Measurements from ENCODE around the gene RPH3AL.
"Not testable (repeated sequence)": the region's sequence is repeated elsewhere in the genome, so short reads cannot be mapped to it uniquely, and the experiment has no call there.

Gene RPH3AL

DNA sequence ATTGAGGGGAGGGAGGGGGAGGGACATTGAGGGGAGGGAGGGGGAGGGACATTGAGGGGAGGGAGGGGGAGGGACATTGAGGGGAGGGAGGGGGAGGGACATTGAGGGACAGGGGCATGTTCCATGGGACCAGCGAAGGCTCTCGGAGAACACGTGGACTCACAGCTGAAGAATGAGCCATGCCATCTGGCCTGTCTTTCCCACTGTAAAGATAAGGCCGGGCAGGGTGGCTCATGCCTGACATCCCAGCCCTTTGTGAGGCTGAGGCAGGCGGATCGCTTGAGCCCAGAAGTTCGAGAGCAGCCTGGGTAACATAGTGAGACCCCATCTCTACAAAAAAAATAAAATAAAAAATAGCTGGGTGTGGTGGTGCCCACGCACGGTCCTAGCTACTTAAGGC lies 32.5 kb downstream of the RPH3AL start:
- DNase-seq (ENCODE audit: low read depth, low spot score): no peak

DNA sequence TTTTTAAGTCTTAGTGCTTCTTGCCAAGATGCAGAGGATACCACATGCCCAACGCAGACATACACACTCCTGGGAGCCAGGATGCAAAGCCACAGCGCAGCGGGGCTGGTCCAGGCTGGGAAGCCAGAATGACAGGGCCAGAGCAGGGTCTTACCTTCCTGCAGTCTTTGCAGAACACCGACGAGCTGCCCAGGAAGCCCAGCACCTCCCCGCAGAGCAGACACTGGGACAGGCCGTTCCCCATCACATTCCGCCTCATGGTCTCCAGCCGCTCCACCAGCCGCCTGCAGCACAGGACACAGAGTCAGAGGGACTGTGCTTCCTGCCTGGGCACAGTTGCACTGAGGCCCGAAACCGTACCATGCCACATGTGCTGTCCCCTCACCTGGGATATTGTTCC lies 33.3 kb downstream of the RPH3AL start:
- no peak for DNase-seq (ENCODE audit: low read depth, low spot score)

DNA sequence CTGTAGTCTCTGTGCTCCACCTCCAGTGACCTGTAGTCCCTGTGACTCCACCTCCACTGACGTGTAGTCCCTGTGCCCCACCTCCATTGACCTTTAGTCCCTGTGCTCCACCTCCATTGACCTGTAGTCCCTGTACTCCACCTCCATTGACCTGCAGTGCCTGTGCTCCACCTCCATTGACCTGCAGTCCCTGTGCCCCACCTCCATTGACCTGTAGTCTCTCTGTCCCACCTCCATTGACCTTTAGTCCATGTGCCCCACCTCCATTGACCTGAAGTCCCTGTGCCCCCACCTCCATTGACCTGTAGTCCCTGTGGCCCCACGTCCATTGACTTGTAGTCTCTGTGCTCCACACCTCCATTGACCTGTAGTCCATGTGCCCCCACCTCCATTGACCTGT lies 35.5 kb downstream of the RPH3AL start:
- DNase-seq (ENCODE audit: low read depth, low spot score): not testable (repeated sequence)

DNA sequence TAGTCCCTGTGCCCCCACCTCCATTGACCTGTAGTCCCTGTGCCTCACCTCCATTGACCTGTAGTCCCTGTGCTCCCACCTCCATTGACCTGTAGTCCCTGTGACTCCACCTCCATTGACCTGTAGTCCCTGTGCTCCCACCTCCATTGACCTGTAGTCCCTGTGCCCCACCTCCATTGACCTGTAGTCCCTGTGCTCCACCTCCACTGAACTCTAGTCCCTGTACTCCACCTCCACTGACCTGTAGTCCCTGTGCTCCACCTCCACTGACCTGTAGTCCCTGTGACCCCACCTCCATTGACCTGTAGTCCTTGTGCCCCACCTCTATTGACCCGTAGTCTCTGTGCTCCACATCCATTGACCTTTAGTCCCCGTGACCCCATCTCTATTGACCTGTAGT lies 37.2 kb downstream of the RPH3AL start:
- DNase-seq (ENCODE audit: low read depth, low spot score): not testable (repeated sequence)

DNA sequence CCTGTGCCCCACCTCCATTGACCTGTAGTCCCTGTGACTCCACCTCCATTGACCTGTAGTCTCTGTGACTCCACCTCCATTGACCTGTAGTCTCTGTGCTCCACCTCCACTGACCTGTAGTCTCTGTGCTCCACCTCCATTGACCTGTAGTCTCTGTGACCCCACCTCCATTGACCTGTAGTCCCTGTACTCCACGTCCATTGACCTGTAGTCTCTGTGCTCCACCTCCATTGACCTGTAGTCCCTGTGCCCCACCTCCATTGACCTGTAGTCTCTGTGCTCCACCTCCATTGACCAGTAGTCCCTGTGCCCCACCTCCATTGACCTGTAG lies 38.0 kb downstream of the RPH3AL start:
- DNase-seq (ENCODE audit: low read depth, low spot score): not testable (repeated sequence)

DNA sequence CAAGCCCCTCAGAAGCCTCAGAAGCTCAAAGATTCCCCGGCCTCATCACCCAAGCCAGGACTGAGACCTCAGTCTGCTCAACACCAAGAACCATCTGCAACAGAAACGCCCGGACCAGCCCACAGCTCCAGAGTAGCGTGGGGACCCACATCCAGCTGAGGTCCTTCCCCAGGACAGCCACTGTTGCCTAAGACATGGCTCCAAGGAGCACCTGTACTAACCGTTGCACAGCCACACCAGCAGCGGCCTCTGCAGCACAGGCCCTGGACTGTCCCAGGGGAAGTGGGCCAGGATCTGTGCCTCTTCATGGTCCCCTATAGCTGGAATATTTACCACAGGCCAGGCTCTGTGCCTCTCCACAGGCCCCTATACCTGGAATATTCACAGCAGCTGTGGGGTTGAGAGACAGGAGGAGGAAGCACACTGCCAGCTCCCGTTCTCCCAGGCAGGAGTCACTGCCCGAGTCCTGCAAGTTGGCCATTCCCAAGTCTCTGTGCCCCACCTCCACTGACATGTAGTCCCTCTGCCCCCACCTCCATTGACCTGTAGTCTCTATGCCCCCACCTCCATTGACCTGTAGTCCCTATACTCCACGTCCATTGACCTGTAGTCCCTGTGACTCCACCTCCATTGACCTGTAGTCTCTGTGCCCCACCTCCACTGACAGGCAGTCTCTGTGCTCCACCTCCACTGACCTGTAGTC lies 38.5 kb downstream of the RPH3AL start:
- no peak for DNase-seq (ENCODE audit: low read depth, low spot score)

DNA sequence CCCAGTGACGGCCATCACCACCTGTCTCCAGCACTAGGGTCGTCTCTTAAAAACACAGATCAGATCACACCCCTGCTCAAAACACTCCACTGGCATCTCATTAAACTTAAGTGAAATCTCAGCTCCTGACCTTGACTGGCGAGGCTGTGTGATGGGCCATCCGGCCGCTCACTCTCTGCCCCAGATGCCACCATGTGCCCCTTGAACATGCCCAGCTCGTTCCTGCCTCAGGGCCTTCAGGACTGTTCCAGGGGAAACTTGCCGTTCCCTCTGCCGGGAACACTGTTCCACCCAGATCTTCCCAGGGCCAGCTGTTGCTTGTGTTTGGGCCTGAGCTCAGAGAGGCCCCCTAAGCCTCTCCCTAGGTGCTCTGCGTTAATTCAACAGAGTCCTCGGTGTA lies 39.4 kb downstream of the RPH3AL start:
- no peak for DNase-seq (ENCODE audit: low read depth, low spot score)

DNA sequence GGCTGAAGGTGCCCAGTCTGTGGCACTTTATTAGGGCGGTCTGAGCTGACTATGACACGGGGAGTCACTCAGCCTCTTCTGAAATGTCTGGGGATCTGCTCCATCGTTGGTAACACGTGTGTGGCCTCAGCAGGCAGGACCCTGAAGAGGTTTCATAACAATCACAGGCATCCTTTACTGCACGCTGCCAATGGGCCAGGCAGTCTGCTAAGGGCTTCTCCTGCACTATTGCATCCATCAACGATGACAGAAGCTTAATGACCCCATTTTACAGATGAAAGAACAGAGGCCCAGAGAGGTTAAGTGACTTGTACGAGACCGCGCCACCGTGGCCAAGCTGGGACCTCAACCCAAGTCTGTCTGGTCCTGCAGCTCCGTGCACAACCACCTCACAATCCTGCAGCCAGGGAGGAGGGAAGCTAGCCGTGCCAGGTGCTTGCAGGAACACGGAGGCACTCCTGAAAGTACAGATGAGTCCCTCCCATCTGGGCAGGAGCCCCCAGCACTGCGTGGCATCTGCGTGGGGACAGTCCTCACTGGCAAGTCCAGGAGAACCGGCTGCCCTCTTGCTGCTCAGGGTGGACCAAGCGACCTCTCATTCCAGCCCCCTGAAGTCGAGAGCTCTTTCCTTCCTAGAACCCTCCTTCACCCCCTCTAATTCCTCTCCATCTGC lies 40.0 kb downstream of the RPH3AL start:
- DNase-seq (ENCODE audit: low read depth, low spot score): no peak

DNA sequence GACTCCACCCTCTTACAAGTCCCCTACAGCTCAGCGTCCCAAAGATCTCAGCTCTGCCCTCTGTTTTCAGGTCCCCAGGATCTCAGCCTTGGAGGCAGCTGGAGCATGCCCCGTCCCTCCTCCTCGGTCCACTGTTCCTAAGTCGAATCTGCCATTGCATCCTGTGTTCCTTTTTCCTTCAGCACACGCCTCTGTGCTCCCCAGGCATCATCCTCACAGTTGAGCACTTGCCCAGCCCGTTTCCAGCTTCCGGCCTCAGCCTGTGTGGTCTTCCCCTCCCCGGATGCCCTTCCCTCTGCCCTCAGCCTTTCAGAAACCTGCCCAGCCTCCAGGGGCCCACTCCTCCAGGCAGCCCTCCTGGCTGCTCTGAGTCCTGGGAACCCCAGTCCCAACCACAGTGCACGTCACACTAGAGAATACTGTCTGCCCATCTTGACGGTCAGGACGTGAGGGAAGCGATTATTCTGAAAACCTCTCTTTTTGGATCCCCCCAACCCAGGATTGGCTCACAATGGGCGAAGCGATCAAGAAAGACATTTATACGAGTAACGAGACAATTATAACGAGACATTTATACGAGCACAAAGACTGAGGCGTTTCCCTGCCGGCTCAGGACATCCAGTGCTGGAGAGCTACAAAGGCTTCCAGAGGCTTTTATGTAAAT lies 41.4 kb downstream of the RPH3AL start:
- DNase-seq (ENCODE audit: low read depth, low spot score): no peak

DNA sequence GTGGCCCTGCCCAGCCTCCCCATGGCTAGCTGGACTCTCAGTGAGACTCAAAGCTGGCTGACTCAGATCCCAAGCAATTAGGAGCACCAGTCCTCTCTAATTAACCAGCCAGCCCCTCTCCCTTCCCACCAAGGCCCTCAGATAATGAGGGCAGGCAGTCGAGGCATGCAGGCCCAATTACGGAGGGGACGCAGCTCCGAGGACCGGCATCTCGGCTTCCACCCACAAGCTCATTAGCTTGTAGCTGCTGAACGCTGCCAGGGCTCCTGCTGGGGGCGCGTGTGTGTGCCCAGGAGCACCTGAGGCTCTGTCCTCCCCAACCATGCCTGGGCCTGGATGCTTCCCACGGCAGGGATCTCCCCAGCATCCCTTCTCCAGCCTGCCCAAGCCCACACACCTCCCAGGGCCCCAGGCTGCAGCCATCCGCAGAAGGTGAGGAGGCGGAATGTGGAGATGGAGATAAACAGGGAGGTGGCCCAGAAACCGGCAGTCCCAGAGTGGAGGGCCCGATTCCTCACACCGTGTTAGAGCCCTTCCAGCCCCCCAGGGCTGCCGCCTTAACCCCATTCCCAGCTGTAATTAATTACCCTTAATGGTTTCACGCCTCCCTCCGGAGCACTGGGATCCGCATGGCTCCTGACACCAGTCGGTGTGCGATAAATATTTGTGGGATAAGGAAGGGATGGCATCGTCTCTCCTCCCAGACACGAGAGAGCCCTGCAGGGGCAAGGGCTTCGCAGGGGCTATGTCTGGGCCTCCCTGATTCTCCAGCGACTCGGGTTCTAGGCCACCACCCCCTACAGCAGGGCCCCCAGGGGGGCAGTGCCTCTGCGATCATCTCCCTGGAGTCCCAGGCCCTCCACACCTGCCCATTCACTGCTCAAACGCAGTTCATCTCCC lies 42.2 kb downstream of the RPH3AL start:
- peak; percentile 39 for DNase-seq (ENCODE audit: low read depth, low spot score)

DNA sequence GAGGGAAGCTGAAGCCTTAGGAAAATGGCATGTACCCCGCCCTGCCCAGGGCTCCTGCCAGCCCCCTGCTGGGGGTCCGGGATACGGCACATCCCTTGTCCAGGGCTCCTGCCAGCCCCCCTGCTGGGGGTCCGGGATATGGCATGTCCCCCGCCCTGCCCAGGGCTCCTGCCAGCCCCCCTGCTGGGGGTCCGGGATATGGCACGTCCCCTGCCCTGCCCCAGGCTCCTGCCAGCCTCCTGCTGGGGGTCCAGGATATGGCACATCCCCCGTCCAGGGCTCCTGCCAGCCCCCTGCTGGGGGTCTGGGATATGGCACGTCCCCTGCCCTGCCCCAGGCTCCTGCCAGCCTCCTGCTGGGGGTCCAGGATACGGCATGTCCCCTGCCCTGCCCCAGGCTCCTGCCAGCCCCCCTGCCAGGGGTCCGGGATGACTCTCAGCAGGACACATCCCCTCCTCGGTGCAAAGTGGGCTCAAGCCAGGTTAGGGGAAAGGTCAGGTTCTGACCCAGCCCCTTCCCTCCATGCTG lies 43.2 kb downstream of the RPH3AL start:
- peak; percentile 55 for DNase-seq (ENCODE audit: low read depth, low spot score)

DNA sequence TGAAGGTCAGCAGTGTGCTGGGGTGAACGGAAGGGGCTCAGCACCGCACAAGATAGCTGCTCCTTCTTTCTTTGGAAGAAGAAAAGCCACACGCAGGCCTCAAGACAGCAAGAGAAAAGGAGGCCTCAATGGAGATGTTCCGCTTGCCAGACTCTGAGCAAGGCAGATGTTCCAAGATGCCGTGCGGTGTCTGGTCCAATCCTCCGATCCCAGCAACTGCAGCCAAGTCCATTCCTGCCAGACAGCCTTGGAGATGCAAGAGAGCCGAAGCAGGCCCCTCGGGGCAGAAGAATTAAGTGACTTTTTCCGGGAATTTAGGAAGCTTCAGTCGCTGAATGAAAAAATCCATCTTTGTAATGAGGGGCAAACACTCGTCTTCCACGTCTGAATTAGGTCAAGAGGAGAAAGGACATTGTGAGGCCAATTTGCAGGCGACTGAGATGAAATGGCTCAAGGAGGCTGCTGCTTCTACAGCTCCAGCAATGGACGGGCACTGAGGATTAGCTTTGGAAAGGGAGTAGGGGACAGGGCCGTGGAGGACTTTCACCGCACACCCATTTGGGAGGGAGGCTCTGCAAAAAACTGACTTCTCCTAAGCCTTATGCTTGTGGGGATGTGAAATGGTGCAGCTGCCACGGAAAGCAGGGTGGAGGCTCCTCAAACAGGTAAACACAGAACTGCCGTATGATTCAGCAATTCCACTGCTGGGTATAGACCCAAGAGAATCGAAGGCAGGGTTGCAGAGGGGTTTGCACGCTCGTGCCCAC lies 44.7 kb downstream of the RPH3AL start:
- no peak for DNase-seq (ENCODE audit: low read depth, low spot score)

DNA sequence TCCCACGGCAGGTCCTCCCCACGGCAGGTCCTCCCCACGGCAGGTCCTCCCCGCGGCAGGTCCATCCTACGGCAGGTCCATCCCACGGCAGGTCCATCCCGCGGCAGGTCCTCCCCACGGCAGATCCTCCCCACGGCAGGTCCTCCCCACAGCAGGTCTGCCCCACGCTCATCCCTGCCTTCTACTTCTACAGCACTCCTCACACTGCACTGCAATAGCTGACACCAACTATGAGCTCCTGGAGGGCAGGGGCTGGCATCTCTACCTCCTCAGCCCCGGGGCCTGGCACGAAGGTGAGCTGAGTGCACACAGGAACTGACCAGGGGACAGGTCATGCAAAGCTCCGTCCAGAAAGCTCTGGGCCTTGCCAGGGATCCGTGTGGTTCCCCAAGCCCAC lies 45.3 kb downstream of the RPH3AL start:
- DNase-seq (ENCODE audit: low read depth, low spot score): no peak

DNA sequence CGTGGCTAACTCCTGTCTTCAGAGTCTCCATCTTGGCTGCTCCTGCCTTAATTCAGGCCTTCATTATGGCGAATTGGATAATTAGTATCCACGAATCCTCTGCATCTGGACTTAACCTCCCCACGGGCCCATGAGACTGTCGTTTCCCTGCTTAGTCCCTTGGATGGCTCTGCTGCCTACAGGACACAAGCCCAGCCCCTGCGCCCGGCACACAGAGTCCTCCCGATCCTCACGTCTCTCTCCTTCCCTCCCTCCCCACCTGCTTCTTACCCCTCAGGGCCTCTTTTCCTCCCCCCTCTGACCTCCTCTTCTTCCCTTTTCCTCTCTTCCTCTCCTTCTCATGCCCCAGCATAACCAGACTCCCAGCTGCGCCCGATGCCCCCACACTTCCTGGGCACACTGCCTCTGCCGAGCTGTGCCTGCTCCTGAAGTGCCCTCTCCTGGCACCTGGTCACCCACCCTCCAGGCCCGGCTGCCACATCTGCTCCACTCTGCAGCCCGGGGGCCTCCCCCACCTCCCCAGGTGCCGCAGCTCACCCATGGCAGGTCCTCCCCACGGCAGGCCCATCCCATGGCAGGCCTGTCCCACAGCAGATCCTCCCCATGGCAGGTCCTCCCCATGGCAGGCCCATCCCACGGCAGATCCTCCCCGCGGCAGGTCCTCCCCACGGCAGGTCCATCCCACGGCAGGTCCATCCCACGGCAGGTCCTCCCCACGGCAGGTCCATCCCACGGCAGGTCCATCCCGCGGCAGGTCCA lies 45.9 kb downstream of the RPH3AL start:
- DNase-seq (ENCODE audit: low read depth, low spot score): no peak

DNA sequence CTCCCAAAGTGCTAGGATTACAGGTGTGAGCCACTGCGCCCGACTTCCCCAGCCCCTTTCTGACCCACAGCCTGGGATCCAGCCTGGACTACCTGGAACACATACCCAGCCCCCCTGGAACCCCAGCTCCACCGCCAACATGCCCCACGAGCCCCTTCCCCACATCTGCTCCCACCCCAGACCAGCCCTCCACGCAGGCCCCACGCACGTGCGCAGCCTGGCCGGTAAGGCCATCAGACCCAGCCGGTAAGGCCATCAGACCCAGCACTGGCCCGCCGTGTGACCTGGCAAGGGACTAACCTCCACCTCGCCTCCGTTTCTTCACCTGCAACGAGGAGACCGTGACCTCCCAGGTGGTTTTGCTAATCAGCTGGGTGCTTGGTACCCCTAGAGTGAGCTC lies 46.5 kb downstream of the RPH3AL start:
- no peak for DNase-seq (ENCODE audit: low read depth, low spot score)

DNA sequence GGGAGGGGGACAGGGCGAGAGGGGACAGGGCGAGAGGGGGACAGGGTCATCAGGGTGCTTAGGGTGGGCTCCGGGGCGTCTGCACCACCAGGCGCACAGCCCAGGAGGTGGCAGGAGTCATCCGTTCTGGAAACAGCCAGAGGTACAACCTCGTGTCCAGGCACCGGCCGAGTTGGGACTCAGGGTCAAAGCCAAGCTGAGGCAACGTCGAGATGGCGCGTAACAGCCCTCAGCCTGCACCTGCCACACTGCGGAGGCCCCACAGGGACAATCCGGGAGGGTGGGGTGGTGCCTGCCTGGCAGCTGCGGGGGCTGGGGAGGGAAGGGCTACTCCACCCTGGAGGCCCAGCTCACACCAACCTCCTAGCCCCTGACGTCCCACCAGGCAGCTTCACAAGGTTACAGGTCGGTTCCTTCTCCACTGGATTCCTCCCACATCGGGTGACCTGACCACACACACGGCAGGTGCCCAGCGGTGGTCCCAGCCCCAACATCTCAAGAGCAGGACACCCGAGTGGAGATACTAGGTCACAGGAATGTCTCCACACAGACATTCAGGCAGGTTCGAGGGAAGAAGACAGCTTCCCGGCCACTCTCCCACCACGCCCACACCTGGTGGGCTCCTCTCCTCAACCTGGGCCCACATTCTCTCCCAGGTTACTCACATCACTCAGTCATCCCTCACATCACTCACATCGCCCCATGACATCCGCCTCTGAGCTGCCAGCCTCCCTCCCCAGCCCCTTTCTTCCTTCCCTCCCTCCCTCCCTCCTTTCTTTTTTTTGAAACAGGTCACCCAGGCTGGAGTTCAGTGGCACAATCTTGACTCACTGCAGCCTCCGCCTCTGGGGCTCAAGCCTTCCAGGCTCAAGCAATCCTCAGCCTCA lies 47.3 kb downstream of the RPH3AL start:
- DNase-seq (ENCODE audit: low read depth, low spot score): no peak

DNA sequence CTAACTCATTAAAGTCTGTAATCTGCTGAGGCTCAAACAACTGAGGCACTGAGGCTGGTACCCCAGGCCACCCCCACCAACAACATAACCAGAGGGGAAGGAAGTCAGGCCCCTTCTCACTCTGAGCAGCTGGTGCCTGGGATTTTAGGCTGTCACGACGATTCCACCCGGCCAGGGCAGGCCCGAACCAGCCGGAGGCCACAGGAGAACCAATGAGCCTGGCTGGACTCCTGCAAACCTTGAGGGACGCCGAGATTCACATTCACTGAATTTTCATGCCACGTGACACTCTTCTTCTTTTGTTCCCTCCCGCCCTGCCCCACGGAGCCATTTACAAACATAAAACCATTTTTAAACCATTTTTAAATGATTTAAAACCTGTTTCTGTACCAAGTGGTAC lies 48.1 kb downstream of the RPH3AL start:
- peak; percentile 35 for DNase-seq (ENCODE audit: low read depth, low spot score)

DNA sequence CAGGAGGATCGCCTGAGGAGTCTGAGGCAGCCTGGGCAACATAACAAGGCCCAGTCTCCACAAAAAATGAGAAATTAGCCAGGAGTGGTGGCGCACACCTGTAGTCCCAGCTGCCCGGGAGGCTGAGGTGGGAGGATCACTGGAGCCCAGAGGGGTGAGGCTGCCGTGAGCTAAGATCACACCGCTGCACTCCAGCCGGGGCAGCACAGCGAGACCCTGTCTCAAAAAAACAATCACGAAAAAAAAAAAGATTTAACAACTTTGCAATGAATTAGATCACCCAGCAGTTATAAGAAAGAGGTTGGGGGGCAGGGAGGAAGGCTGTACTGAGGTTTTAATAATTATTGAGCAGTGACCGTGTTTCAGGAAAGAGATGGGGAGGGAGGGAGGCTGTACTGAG lies 49.4 kb downstream of the RPH3AL start:
- DNase-seq (ENCODE audit: low read depth, low spot score): no peak

DNA sequence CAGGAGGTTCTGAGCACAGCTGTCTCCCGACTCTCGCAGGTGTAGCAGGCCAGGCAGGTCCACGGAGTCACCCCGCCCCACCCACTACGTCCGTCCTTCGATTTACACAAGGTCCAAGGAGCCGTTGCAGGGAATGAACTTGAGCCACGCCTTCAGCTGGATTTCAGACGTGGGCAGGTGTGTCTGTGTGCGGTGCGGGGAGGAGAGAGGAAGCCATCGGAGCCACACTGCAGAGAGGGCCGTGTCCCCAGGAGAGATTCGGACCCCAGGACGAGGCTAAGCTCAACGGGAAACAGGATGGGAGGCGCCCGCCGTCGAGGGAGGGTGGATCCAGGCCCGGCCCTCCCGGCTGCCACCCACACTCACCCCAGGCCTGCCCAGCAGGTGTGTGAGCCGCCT lies 50.3 kb downstream of the RPH3AL start:
- DNase-seq (ENCODE audit: low read depth, low spot score): no peak

Measured in astrocyte of the hippocampus (primary cell).